Suprapubic skin (tissue), 4 donors: ENCODE measurements around the gene C12orf56.

Experiments
- POLR2A ChIP-seq, 2 donors: fragments of 450-650 bp; IDR thresholded peaks; one replicate each; pipeline ENCODE4 v1.6.1; 2017; ENCODE audit warnings: antibody characterized with exemption in 2 of 2, mild to moderate bottlenecking in 2 of 2, moderate library complexity in 2 of 2
- POLR2AphosphoS5 ChIP-seq, 3 donors: sonication (generic); formaldehyde crosslinking; IDR thresholded peaks; one replicate each; pipeline ENCODE4 v1.6.1; 2017; ENCODE audit warnings: antibody characterized with exemption in 3 of 3
- TF ChIP-seq, protein P1 (sequence below), 2 donors: fragments of 200-600 bp in 1 of 2; fragments of 450-650 bp in 1 of 2; sonication (generic) in 1 of 2; IDR thresholded peaks; one replicate each; pipeline ENCODE4 v1.5.1; 2016 to 2019; ENCODE audit warnings: antibody characterized with exemption in 2 of 2, mild to moderate bottlenecking in 1 of 2, moderate library complexity in 1 of 2

DNA sequence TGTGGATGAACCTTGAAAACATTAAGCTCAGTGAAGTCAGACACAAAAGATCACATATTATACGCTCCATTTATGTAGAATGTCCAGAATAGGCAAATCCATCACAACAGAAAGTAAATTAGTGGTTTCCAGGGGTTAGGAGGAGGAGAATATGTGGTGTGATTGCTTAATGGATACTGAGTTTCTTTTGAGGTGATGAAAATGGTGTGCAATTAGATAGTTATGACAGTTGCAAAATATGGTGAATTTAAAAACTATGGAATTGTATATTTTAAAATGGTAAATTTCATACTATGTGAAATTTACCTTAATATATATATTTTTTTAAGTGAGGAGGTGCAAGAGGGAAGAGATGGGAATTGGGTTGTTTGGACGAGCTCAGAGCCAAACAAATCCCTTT lies 122.1 kb downstream of the C12orf56 start:
- TF ChIP-seq, protein P1, sequence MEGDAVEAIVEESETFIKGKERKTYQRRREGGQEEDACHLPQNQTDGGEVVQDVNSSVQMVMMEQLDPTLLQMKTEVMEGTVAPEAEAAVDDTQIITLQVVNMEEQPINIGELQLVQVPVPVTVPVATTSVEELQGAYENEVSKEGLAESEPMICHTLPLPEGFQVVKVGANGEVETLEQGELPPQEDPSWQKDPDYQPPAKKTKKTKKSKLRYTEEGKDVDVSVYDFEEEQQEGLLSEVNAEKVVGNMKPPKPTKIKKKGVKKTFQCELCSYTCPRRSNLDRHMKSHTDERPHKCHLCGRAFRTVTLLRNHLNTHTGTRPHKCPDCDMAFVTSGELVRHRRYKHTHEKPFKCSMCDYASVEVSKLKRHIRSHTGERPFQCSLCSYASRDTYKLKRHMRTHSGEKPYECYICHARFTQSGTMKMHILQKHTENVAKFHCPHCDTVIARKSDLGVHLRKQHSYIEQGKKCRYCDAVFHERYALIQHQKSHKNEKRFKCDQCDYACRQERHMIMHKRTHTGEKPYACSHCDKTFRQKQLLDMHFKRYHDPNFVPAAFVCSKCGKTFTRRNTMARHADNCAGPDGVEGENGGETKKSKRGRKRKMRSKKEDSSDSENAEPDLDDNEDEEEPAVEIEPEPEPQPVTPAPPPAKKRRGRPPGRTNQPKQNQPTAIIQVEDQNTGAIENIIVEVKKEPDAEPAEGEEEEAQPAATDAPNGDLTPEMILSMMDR (IDR thresholded peaks at IDR 0.05), result no peak
- no peak for TF ChIP-seq POLR2A (IDR thresholded peaks at IDR 0.05)
- no peak for TF ChIP-seq POLR2AphosphoS5 (IDR thresholded peaks at IDR 0.05)
